A375 (cell line): Measurements from ENCODE around the gene WDHD1. TPM values are rescaled to one million over a fixed set of nuclear protein-coding genes. Genes with fewer than 3 reads are reported as not detected.

Experiments used
- total RNA-seq: library from RNA; depleted of rRNA; stranded (reverse); fragments of >200 nt; shearing (Covaris generic); gene quantifications from 2 replicates; pipeline ENCODE4 v1.2.3, GENCODE V29; 2014; rRNA removed

The WDHD1 gene, protein sequence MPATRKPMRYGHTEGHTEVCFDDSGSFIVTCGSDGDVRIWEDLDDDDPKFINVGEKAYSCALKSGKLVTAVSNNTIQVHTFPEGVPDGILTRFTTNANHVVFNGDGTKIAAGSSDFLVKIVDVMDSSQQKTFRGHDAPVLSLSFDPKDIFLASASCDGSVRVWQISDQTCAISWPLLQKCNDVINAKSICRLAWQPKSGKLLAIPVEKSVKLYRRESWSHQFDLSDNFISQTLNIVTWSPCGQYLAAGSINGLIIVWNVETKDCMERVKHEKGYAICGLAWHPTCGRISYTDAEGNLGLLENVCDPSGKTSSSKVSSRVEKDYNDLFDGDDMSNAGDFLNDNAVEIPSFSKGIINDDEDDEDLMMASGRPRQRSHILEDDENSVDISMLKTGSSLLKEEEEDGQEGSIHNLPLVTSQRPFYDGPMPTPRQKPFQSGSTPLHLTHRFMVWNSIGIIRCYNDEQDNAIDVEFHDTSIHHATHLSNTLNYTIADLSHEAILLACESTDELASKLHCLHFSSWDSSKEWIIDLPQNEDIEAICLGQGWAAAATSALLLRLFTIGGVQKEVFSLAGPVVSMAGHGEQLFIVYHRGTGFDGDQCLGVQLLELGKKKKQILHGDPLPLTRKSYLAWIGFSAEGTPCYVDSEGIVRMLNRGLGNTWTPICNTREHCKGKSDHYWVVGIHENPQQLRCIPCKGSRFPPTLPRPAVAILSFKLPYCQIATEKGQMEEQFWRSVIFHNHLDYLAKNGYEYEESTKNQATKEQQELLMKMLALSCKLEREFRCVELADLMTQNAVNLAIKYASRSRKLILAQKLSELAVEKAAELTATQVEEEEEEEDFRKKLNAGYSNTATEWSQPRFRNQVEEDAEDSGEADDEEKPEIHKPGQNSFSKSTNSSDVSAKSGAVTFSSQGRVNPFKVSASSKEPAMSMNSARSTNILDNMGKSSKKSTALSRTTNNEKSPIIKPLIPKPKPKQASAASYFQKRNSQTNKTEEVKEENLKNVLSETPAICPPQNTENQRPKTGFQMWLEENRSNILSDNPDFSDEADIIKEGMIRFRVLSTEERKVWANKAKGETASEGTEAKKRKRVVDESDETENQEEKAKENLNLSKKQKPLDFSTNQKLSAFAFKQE
- total RNA-seq = 8.0 and 9.5 TPM in 2 replicates

DNA sequence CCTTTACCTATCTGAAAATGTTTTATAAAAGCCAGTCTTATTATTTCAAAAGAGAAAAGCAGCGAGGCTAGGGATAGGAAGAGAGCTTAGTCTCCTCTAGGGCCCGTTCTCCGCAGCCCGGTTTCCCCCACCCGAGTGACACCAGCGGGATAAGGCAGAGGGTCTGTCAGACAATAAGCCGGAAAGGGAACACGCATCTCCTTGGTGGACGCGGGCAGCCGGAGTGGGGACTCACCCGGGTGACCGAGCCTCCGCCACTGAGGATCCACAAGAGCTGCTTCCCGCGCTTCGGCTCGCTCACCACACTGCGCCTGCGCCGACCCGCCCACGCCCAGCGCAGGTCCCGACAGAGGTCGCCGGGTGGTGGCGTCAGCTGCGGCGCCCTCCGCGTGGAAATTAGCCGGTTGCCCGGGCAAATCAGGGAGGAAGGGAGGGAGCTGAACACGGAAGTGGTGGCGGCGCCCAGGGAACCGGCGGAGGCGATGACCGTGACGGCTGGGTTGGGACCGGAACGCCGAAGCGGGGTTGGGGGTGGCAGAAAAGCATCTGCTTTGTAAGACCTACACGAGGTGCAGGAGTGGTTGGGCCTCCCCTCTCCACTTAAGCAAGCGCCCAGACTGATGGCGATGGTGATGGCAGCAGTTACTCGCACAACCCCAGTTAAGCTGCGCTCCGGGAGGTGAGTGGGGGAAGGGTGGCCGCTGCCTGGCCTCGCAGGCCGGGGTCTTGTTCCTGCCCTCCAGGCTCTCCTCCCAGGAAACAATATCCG lies at the start of gene WDHD1, which contains the start of gene SOCS4:
Gene WDHD1, minus strand, starts transcription at position 307 of the 769 bp plus-strand sequence. CDS start 312 bp downstream, outside the sequence.
Gene SOCS4, plus strand, starts transcription at position 444 of the 769 bp plus-strand sequence. CDS start 15,806 bp downstream, outside the sequence.

DNA sequence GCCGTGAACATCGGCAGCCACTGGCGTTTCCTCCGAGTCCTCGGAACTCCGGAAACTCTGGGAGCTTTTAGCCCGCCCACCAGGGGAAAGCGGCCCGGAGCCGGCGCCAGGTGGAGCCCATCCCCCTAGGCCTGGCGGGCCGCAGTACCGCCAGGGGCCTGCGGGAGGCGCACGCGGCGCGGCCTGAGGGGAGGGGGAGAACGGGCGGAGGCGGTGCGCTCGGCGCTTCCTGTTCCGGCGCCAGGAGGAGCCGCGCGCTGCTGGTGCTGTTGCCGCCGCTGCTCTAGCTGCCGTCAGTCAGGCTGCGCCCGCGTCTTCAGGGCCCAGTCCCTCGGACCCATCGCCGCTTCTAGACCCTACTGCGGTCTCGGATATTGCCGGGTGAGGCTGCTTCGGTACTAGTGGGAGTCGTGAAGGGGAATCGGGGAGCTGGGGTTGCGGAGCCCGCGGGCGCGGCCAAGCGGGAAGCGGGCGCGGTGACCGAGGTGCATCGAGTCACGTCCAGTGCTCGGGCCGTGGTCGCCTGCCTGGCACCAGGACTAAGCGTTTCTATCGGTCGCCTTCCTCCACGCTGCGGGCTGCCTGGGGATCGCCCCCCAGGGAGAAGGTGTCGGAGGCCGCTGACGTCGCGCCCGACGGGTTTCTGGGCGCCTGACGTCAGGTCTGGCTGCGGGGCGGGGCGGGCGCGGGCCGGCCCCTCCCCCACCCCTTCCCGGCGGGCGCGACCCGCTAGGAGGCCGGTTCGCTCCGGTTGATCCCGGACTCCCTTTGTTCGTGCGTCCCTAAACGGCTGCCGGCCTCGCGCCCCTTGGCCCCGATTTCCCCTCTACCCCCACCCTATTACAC lies 24.7 kb upstream of the WDHD1 start, which contains the start of gene MAPK1IP1L:
Gene MAPK1IP1L, plus strand, starts transcription at position 225 of the 846 bp plus-strand sequence. CDS start 10,037 bp downstream, outside the sequence.

DNA sequence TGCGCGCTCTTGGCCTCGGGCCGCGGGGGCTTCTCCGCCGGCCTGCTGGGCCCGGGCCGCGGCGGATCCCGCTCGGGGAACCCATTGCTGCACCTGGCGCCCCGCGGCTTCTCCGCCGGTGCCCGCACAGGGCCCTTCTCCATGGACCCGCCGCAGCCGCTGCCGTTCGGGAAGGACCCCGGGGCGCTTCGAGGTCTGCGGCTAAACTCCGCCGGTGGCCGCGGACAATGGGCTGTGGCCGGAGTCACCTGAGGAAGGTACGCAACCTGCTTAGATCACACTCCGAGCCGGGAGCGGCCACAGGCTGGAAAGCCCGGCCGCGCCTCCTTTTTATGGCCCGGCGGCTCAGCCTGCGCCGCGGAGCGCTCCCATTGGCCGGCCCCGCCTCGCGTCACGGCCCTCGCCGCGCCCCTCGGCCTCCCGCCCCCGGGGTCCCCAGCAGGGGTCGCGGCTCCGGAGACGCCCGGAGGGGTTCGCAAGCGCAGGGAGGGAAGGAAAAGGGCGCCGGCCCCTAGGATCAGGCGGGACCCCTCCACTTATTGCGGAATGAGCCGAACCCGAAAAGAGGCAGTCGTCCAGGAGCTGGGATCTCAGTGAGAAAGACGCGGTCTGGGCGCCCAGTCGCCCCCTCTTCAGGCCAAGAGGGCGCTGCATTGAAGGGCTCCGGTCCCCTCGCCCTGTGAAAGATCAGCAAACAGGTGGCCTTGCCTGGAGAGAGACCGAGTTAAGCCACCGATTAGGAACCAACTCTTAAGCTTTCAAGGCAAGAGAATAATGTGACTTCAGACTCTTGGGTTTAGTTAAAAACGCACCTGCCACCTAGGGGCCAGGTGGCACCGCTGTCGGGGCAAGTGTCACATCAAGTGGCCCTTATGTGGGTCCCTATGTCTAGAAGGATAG lies 124.1 kb downstream of the WDHD1 start, which contains the start of gene GCH1:
Gene GCH1, minus strand, starts transcription at position 306 of the 900 bp plus-strand sequence. Its CDS starts 163 bp downstream, at position 143.

Other genes with a start within 250 kb of the WDHD1 start
- gene GCH1, start 124.3 kb downstream of the WDHD1 start, total RNA-seq = 3.0 and 3.4 TPM in 2 replicates
- 7.5 TPM in 2 replicates for gene SOCS4, start 137 bp upstream of the WDHD1 start, total RNA-seq
- 29.2 and 32.9 TPM in 2 replicates for gene MAPK1IP1L, start 24.5 kb upstream of the WDHD1 start, total RNA-seq
- gene LGALS3, start 102.2 kb upstream of the WDHD1 start, total RNA-seq = 68.3 and 69.3 TPM in 2 replicates
- 22.5 and 27.4 TPM in 2 replicates for gene DLGAP5, start 164.5 kb upstream of the WDHD1 start, total RNA-seq
- gene FBXO34, start 244.3 kb upstream of the WDHD1 start, total RNA-seq = 9.4 and 10.0 TPM in 2 replicates